Chondrocyte (in vitro differentiated cells): ENCODE results near the gene SLC22A14. TPM values are rescaled to one million over a fixed set of nuclear protein-coding genes. Genes with fewer than 3 reads are reported as not detected.

ENCODE experiments used
- DNase-seq: peaks from one replicate; pipeline ENCODE4 v3.0.0; 2021; ENCODE audit warnings: mixed read lengths, low spot score
- H3K27ac Mint-ChIP-seq: one replicate; pipeline ENCODE4 v1.8.0; 2021; ENCODE audit warnings: mild to moderate bottlenecking, moderate library complexity, mixed read lengths; ENCODE audit not compliant: unreplicated experiment
- H3K27me3 Mint-ChIP-seq: 2 replicates; pipeline ENCODE4 v1.8.0; 2021; ENCODE audit warnings: low read depth, mixed read lengths
- H3K36me3 Mint-ChIP-seq: 2 replicates; pipeline ENCODE4 v1.8.0; 2021; ENCODE audit warnings: low read depth, mixed read lengths
- H3K4me1 Mint-ChIP-seq: 2 replicates; pipeline ENCODE4 v1.8.0; 2021; ENCODE audit warnings: low read depth, mild to moderate bottlenecking, mixed read lengths
- H3K4me3 Mint-ChIP-seq: one replicate; pipeline ENCODE4 v1.8.0; 2021; ENCODE audit warnings: mild to moderate bottlenecking, moderate library complexity, mixed read lengths; ENCODE audit not compliant: unreplicated experiment
- H3K9me3 Mint-ChIP-seq: 2 replicates; pipeline ENCODE4 v1.8.0; 2021; ENCODE audit warnings: low read depth, mixed read lengths
- total RNA-seq: library from RNA; stranded (reverse); gene quantifications from 3 replicates; pipeline ENCODE4 v1.2.1, GENCODE V29; 2021
- TF ChIP-seq, protein P1 (sequence below): fragments of 200-600 bp; sonication (generic); IDR thresholded peaks from 2 replicates; pipeline ENCODE4 v1.5.0; 2021; ENCODE audit warnings: antibody characterized with exemption, mild to moderate bottlenecking, moderate library complexity

Gene SLC22A14
- total RNA-seq, 1 donor from 2014 or later = 0.75 TPM

DNA sequence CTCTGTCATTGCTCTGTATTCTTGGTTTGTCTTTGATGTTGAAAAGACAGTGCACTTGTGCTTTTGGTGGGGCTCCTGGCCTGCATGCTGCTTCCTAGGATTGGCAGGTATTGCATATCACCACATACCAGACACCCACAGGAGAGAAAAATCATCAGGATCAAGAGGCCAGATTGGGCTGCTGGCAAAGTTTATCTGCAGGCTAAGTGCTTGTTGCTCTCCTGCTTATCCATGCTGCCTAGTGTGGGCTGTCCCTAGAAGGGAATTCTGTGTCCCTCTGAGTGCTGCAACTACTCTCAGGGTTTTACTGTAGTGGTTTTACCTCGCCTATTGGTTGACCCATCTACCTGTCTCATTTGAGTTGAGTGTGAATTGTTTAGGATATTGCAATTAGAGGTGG lies 17.3 kb upstream of the SLC22A14 start:
- H3K4me3 Mint-ChIP-seq = no peak overlapping the region
- no peak overlapping the region for H3K27ac Mint-ChIP-seq
- DNase-seq = no peak
- no peaks in the 10 kb centered on the region for H3K9me3 Mint-ChIP-seq
- H3K27me3 Mint-ChIP-seq = no peaks in the 10 kb centered on the region
- H3K4me1 Mint-ChIP-seq = peaks cover 19% of the 10 kb centered on the region
- peaks cover 19% of the 10 kb centered on the region for H3K36me3 Mint-ChIP-seq
- TF ChIP-seq, protein P1, sequence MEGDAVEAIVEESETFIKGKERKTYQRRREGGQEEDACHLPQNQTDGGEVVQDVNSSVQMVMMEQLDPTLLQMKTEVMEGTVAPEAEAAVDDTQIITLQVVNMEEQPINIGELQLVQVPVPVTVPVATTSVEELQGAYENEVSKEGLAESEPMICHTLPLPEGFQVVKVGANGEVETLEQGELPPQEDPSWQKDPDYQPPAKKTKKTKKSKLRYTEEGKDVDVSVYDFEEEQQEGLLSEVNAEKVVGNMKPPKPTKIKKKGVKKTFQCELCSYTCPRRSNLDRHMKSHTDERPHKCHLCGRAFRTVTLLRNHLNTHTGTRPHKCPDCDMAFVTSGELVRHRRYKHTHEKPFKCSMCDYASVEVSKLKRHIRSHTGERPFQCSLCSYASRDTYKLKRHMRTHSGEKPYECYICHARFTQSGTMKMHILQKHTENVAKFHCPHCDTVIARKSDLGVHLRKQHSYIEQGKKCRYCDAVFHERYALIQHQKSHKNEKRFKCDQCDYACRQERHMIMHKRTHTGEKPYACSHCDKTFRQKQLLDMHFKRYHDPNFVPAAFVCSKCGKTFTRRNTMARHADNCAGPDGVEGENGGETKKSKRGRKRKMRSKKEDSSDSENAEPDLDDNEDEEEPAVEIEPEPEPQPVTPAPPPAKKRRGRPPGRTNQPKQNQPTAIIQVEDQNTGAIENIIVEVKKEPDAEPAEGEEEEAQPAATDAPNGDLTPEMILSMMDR = no peak

DNA sequence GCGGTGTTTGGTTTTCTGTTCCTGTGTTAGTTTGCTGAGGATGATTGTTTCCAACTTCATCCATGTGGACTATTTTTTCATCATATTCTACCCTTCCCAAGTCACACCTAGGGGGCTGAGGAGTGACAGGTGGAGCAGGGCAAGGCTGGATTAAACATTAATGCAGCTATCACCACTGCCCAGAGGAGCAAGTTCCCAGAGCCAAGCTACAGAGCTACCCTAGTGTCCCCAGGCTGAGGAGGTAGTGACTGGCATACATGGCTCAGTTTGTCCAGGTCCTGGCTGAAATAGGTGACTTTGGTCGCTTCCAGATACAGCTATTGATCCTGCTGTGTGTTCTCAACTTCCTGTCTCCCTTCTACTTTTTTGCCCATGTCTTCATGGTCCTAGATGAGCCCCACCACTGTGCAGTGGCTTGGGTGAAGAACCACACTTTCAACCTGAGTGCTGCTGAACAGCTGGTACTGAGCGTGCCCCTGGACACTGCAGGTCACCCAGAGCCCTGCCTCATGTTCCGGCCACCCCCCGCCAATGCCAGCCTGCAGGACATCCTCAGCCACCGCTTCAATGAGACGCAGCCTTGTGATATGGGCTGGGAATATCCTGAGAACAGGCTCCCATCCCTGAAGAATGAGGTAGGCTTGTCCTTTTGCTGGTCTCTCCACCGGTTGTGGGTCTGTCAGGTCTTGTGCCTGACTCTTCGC lies 16.3 kb upstream of the SLC22A14 start, which contains the start of gene SLC22A13:
Gene SLC22A13, plus strand, starts transcription at position 209 of the 704 bp plus-strand sequence. Its CDS starts 49 bp downstream, at position 258.
- peaks cover 18% of the 10 kb centered on the region for H3K36me3 Mint-ChIP-seq
- no peak for DNase-seq
- H3K9me3 Mint-ChIP-seq = no peaks in the 10 kb centered on the region
- TF ChIP-seq, protein P1 = no peak
- H3K27ac Mint-ChIP-seq = peak within 1 kb of the TSS; percentile 52
- no peak within 1 kb of the TSS for H3K4me3 Mint-ChIP-seq
- no peaks in the 10 kb centered on the region for H3K27me3 Mint-ChIP-seq
- H3K4me1 Mint-ChIP-seq = peaks cover 17% of the 10 kb centered on the region

DNA sequence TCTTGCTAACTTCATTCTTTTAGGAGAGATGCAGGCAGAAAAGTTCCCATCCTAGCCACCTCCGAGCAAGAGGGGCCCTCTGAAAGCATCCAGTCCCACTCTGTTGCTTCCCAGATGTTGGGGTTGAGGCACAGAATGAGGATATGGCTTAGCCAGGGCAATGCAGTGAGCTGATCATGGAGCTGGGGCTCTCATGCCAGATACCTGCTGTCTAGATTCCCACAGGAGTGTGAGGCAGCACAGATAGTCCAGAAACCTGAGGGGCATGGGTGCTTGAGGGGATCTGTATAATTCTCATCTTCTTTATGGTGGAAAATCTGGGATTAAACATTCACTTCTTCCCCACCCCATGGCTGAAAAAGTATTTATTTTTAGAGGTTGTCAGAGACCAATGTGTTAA lies 15.3 kb upstream of the SLC22A14 start:
- H3K4me1 Mint-ChIP-seq = peaks cover 19% of the 10 kb centered on the region
- TF ChIP-seq, protein P1 = no peak
- H3K4me3 Mint-ChIP-seq = no peak overlapping the region
- H3K27ac Mint-ChIP-seq = peak overlapping the region; percentile 52
- no peak for DNase-seq
- peaks cover 15% of the 10 kb centered on the region for H3K36me3 Mint-ChIP-seq
- no peaks in the 10 kb centered on the region for H3K27me3 Mint-ChIP-seq
- no peaks in the 10 kb centered on the region for H3K9me3 Mint-ChIP-seq

DNA sequence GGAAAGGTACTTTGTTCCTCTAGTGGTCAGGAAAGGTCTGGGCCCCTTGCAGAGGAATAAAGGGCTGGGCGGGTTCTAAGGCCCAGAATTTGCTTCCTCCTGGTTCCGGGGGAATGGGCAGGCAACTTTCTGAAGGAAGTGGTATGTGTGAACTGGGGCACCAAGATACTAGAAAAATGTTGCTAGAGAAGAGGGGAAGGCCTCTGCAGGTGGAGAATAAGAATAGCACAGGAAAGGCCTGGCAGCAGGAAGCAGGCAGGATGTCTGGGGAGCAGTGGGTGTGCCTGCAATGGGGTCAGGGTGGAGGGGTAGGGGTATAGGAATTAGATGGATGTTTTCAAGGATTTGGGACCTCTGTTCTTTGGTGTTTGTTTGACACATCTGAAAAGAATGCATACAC lies 14.4 kb upstream of the SLC22A14 start:
- Mint-ChIP-seq H3K27me3 (no peaks in the 10 kb centered on the region), H3K27ac (peak overlapping the region; percentile 30), H3K4me1 (peaks cover 19% of the 10 kb centered on the region), H3K4me3 (no peak overlapping the region), H3K36me3 (peaks cover 14% of the 10 kb centered on the region), H3K9me3 (no peaks in the 10 kb centered on the region)
- DNase-seq = no peak
- TF ChIP-seq, protein P1 = no peak

DNA sequence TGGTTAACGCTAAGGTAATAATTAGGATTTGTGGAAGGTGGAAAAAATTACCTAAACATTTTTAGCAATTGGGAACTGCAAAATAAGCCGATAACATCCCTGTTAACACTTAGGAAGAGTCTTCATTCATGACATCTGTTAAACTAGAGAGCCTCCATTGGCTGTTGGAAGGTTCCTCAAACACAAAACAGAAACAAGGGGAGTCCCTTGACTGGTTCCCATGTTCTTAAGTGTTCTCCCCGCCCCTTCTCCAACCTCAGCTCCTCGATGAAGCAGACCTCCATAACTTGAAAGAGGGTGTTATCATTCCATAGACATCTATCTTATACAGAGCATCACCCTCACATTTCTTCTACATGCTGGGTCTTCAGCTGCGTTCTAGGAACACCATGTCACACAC lies 14.0 kb upstream of the SLC22A14 start:
- Mint-ChIP-seq H3K4me1 (peaks cover 17% of the 10 kb centered on the region), H3K27ac (no peak overlapping the region), H3K27me3 (no peaks in the 10 kb centered on the region), H3K4me3 (no peak overlapping the region), H3K9me3 (no peaks in the 10 kb centered on the region), H3K36me3 (peaks cover 12% of the 10 kb centered on the region)
- no peak for DNase-seq
- TF ChIP-seq, protein P1 = no peak
